ENCODE results near the gene MYO5B. TPM values are rescaled to one million over a fixed set of nuclear protein-coding genes. Genes with fewer than 3 reads are reported as not detected.
"Not testable (repeated sequence)": the region's sequence is repeated elsewhere in the genome, so short reads cannot be mapped to it uniquely, and the experiment has no call there.

Gene MYO5B
- total RNA-seq, 1 donor from 2014 or later, result not detected

DNA sequence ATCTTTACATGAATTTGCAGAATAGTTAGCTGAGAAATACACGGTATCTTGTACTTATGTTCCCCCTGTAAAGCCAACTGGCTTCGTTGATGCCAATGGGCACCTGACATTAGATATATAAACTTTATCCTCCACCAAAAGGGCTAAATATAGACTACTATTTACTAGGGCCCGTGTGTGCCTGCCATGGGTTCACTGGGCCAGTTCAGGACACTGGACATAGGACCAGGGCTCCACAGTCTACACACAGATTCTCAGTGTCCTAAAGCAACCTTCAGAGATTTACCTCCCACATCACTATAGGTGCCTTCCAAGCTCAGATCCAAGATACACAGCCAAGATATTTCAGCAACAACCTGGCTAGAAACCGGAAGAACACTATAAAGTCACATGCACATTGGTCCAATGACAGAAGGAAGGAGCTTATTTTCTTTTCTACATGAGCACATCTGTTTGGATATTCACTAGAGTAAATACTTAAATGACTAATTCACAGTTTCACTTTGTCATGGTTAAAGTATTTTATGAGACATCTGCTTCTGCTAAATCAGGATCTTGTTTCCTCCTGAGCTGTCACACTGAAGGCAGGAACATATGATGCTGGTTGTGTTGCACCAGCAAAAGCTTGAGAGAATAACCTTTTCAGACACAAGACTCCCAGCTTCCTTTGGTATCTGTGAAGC is 95.1 kb downstream of the MYO5B start:
- intact Hi-C loops (cut with micrococcal nuclease), result no loop called here
- H3K9me3 Mint-ChIP-seq, result no peaks in the 10 kb centered on the region
- H3K36me3 Mint-ChIP-seq (ENCODE audit: low read depth), result no peaks in the 10 kb centered on the region
- peaks cover 17% of the 10 kb centered on the region for H3K27me3 Mint-ChIP-seq (ENCODE audit: low read depth)
- DNase-seq (ENCODE audit: low spot score), result no peak
- H3K4me1 Mint-ChIP-seq (ENCODE audit: low read depth), result peaks cover 3% of the 10 kb centered on the region
- no peak overlapping the region for H3K27ac Mint-ChIP-seq
- H3K4me3 Mint-ChIP-seq (ENCODE audit: low read depth), result no peak overlapping the region

DNA sequence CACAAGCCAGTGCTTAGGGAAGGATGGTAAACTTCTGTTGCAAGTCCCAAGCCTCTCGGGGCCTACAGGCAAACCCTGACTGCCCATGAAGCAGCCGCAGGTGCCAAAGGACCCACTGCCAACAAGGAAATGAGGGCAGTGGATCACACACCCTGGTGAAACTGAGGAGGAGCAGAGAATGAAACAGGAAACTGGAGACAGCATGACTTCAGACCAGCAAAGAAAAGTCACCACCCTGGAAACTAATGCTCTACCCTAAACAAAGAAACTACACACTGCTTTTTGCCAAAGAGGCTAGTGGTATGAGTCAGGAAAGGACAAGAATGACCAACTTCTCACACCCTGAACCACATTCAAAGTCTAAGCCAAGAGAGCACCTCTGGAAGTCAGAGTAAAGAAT is 97.2 kb downstream of the MYO5B start:
- Mint-ChIP-seq H3K4me1 (ENCODE audit: low read depth) (peaks cover 3% of the 10 kb centered on the region), H3K4me3 (ENCODE audit: low read depth) (no peak overlapping the region), H3K9me3 (no peaks in the 10 kb centered on the region), H3K36me3 (ENCODE audit: low read depth) (no peaks in the 10 kb centered on the region), H3K27ac (no peak overlapping the region), H3K27me3 (ENCODE audit: low read depth) (peaks cover 13% of the 10 kb centered on the region)
- intact Hi-C loops (cut with micrococcal nuclease), result no loop called here
- no peak for DNase-seq (ENCODE audit: low spot score)

DNA sequence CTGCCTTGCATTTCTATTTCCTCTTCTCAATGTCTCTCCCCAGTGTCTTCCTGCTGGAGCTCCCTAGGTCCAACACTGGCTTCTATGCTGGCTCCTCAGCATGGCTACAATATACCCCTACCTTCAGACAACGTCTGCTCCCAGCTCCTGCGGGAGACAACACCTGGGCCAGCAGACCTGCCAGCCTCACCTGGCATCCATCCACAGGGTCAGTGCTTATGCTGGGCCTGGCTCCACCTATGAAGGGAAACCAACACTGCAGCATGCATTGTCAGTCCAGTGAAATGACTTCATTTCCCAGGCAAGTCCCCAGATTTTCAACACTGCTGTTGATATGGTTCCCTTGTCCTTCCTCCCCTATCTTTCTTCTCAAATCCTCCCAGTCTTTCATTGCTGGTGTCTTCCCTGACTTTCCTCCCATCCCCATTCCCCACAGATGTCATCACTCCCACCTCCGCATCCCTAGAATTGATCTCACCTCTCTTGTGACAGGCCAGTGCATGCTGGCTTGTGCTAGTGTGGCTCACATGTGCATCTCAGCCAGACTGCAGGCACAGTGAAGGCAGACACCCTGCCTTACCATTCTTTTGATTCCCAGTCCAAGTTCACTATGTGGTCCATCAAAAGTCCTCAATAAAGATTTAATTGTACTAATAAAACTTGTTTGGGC is 98.0 kb downstream of the MYO5B start:
- Mint-ChIP-seq H3K9me3 (no peaks in the 10 kb centered on the region), H3K36me3 (ENCODE audit: low read depth) (no peaks in the 10 kb centered on the region), H3K27ac (no peak overlapping the region), H3K4me1 (ENCODE audit: low read depth) (peaks cover 3% of the 10 kb centered on the region), H3K27me3 (ENCODE audit: low read depth) (peaks cover 15% of the 10 kb centered on the region), H3K4me3 (ENCODE audit: low read depth) (no peak overlapping the region)
- no peak for DNase-seq (ENCODE audit: low spot score)
- intact Hi-C loops (cut with micrococcal nuclease), result no loop called here

GRCh38 chr18:50094786-50095185 is 100.2 kb downstream of the MYO5B start:
- H3K27ac Mint-ChIP-seq; H3K4me3 Mint-ChIP-seq (ENCODE audit: low read depth); DNase-seq (ENCODE audit: low spot score); H3K4me1 Mint-ChIP-seq (ENCODE audit: low read depth); H3K9me3 Mint-ChIP-seq; H3K36me3 Mint-ChIP-seq (ENCODE audit: low read depth); intact Hi-C loops (cut with micrococcal nuclease): not testable (repeated sequence)
- peaks cover 15% of the 10 kb centered on the region for H3K27me3 Mint-ChIP-seq (ENCODE audit: low read depth)

GRCh38 chr18:50094221-50094773 is 100.7 kb downstream of the MYO5B start:
- Mint-ChIP-seq H3K4me3 (ENCODE audit: low read depth) (no peak overlapping the region), H3K27ac (no peak overlapping the region), H3K36me3 (ENCODE audit: low read depth) (no peaks in the 10 kb centered on the region), H3K4me1 (ENCODE audit: low read depth) (no peaks in the 10 kb centered on the region), H3K9me3 (no peaks in the 10 kb centered on the region), H3K27me3 (ENCODE audit: low read depth) (peaks cover 15% of the 10 kb centered on the region)
- DNase-seq (ENCODE audit: low spot score), result no peak
- intact Hi-C loops (cut with micrococcal nuclease), result no loop called here

- H3K4me3 Mint-ChIP-seq (ENCODE audit: low read depth), result no peak overlapping the region
- no peaks in the 10 kb centered on the region for H3K4me1 Mint-ChIP-seq (ENCODE audit: low read depth)
- no peak for DNase-seq (ENCODE audit: low spot score)
- H3K9me3 Mint-ChIP-seq, result no peaks in the 10 kb centered on the region
- H3K36me3 Mint-ChIP-seq (ENCODE audit: low read depth), result no peaks in the 10 kb centered on the region
- no peak overlapping the region for H3K27ac Mint-ChIP-seq
- peaks cover 11% of the 10 kb centered on the region for H3K27me3 Mint-ChIP-seq (ENCODE audit: low read depth)
- intact Hi-C loops (cut with micrococcal nuclease), result no loop called here
Observed at GRCh38 chr18:50093366-50094064, 101.4 kb downstream of the MYO5B start.

- no peaks in the 10 kb centered on the region for H3K9me3 Mint-ChIP-seq
- no peaks in the 10 kb centered on the region for H3K36me3 Mint-ChIP-seq (ENCODE audit: low read depth)
- H3K27ac Mint-ChIP-seq, result no peak overlapping the region
- peaks cover 11% of the 10 kb centered on the region for H3K27me3 Mint-ChIP-seq (ENCODE audit: low read depth)
- intact Hi-C loops (cut with micrococcal nuclease), result no loop called here
- no peak overlapping the region for H3K4me3 Mint-ChIP-seq (ENCODE audit: low read depth)
- H3K4me1 Mint-ChIP-seq (ENCODE audit: low read depth), result no peaks in the 10 kb centered on the region
- no peak for DNase-seq (ENCODE audit: low spot score)
Observed at GRCh38 chr18:50092245-50092805, 102.6 kb downstream of the MYO5B start.

DNA sequence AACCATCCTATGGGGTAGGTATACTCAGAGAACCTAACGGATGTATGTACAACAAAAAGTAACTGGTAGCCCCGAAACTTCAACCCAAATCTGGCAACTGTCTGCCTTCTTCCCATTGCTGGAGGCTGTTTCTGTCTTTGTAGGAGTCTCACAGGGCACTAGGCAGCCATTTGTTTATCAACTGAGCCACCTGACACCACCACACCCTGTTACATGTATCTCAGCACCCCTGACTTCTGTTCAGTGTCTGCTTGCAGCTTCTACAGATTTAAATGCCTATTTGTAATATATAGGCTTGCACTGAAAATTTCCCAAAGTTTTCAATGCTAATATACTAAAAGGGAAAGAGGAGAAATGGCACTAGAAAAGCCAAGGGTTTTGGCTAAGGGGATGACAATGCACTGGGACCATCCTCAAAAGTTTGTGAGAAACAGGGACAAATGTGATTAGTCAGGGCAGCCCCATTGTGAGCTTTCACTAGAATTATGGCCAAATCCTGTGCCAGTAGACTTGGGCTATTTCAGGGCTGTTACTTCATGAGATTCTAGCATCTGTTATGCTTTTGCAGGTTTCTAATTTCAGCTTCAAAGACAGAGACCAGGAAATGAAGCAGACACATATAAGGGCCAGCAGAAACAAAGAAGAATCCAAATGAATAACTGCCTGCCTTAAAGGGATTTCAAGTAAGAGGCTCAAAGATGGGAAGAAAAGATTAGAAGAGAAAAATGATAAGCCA is 103.3 kb downstream of the MYO5B start:
- Mint-ChIP-seq H3K4me1 (ENCODE audit: low read depth) (no peaks in the 10 kb centered on the region), H3K27me3 (ENCODE audit: low read depth) (peaks cover 9% of the 10 kb centered on the region), H3K4me3 (ENCODE audit: low read depth) (no peak overlapping the region), H3K36me3 (ENCODE audit: low read depth) (no peaks in the 10 kb centered on the region), H3K27ac (no peak overlapping the region), H3K9me3 (no peaks in the 10 kb centered on the region)
- intact Hi-C loops (cut with micrococcal nuclease), result no loop called here
- DNase-seq (ENCODE audit: low spot score), result no peak

DNA sequence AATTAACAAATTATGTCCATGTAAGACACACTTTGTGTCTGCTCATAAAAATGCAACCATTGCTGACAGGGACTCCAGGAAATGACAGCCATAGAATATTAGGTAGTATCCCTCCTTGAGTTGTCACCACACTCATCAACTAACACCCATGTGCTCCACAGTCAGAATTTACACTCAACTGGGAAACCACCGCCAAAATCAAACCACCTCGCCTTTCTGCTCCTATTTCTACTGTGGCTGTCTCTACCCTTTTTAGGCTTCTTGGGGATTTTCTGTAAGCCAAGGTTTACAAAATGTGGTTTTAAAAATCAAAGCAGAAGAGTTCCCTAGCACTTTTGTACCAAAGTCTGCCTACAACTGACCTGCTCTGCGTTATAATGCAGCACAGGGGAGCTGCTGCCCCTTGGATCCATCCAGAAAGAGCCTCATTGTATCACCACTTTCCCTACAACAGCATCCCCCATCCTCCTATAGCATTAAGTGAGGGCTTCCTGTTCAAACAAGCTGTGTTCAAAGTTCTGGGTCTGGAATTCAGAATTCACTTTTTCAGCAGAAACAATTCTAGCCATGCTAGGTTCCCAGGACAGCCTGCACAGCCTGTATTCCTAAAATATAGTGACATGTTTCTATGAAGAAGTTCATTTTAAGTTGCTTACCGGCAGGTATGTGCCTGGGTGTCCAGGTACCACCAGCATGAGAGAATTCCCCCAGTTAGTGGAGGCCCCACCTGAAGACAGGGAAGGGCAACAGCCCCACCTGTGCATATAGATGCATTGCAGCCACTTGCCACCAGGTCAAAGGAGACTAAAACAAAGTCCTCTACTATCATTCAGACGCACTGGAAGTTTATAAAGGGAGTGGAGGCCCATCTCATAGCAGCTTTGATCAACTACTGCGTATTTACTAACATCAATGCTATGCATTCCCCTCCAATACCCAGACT is 104.3 kb downstream of the MYO5B start:
- no peak overlapping the region for H3K27ac Mint-ChIP-seq
- H3K27me3 Mint-ChIP-seq (ENCODE audit: low read depth), result peaks cover 4% of the 10 kb centered on the region
- DNase-seq (ENCODE audit: low spot score), result no peak
- no peak overlapping the region for H3K4me3 Mint-ChIP-seq (ENCODE audit: low read depth)
- H3K4me1 Mint-ChIP-seq (ENCODE audit: low read depth), result no peaks in the 10 kb centered on the region
- intact Hi-C loops (cut with micrococcal nuclease), result no loop called here
- H3K36me3 Mint-ChIP-seq (ENCODE audit: low read depth), result no peaks in the 10 kb centered on the region
- no peaks in the 10 kb centered on the region for H3K9me3 Mint-ChIP-seq

DNA sequence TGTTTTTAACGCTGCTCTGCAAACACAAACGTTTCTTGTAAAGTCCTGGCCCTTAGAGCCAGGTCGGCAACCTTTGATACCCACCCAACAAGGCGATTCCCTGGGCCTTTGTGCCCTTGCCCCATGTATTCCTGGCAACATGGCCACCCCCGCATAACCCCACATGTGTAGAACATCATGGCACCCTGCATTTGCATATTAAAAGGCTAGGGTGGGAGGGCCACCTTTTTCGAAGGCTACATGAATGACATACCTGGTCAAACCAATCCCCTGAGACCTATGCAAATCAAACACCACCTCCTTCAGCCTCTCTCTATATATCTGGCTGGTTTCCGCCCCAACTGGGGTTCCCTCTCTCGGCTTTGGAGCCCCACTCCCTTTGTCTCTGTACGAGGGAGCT is 105.2 kb downstream of the MYO5B start:
- DNase-seq (ENCODE audit: low spot score), result no peak
- intact Hi-C loops (cut with micrococcal nuclease), result no loop called here
- Mint-ChIP-seq H3K4me1 (ENCODE audit: low read depth) (no peaks in the 10 kb centered on the region), H3K9me3 (no peaks in the 10 kb centered on the region), H3K27ac (no peak overlapping the region), H3K27me3 (ENCODE audit: low read depth) (peaks cover 4% of the 10 kb centered on the region), H3K36me3 (ENCODE audit: low read depth) (no peaks in the 10 kb centered on the region), H3K4me3 (ENCODE audit: low read depth) (no peak overlapping the region)

DNA sequence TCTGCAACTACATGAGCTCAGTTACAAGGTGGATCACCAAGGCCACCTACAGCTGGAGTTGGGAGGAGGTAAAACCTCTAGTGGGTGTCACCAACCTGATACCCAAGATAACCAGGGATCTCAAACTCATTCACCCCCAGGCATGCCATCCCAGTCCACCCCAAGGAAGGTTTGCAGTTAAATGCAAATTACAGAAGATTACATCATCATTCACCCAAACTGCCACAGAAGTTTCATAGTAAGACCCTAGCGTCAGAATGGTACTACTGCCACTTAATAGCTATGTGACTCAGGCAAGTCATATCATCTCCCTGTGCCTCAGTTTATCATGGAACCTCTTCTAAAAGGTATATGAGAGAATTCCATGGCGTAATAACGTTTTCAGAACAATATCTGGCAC is 111.2 kb downstream of the MYO5B start:
- no peak overlapping the region for H3K27ac Mint-ChIP-seq
- H3K9me3 Mint-ChIP-seq, result no peaks in the 10 kb centered on the region
- no peak overlapping the region for H3K4me3 Mint-ChIP-seq (ENCODE audit: low read depth)
- no peaks in the 10 kb centered on the region for H3K4me1 Mint-ChIP-seq (ENCODE audit: low read depth)
- no peaks in the 10 kb centered on the region for H3K36me3 Mint-ChIP-seq (ENCODE audit: low read depth)
- no peak for DNase-seq (ENCODE audit: low spot score)
- intact Hi-C loops (cut with micrococcal nuclease), result no loop called here
- no peaks in the 10 kb centered on the region for H3K27me3 Mint-ChIP-seq (ENCODE audit: low read depth)
